ENCODE data around the gene RHOF.
"Not testable (repeated sequence)": the region's sequence is repeated elsewhere in the genome, so short reads cannot be mapped to it uniquely, and the experiment has no call there.

RHOF gene

GRCh38 chr12:121748218-121748570 is 45.3 kb downstream of the RHOF start:
- DNase-seq (ENCODE audit: low read depth): no peak

- DNase-seq (ENCODE audit: low read depth): not testable (repeated sequence)
These were observed 47.9 kb downstream of the RHOF start for GRCh38 chr12:121745545-121745944.

GRCh38 chr12:121741743-121742142 is 51.7 kb downstream of the RHOF start:
- peak; percentile 18 for DNase-seq (ENCODE audit: low read depth)

GRCh38 chr12:121740847-121741246 is 52.6 kb downstream of the RHOF start:
- DNase-seq (ENCODE audit: low read depth): no peak

GRCh38 chr12:121738340-121738858 is 55.1 kb downstream of the RHOF start:
- DNase-seq (ENCODE audit: low read depth): no peak

GRCh38 chr12:121733849-121734248 is 59.6 kb downstream of the RHOF start:
- no peak for DNase-seq (ENCODE audit: low read depth)

GRCh38 chr12:121731473-121731872 is 62.0 kb downstream of the RHOF start:
- no peak for DNase-seq (ENCODE audit: low read depth)

GRCh38 chr12:121729021-121729420 is 64.5 kb downstream of the RHOF start:
- DNase-seq (ENCODE audit: low read depth): no peak
